HG03342 (cell line): Measurements from ENCODE around the gene DCLK1.

Source experiments
- ATAC-seq: cut with Tn5 transposase; IDR thresholded peaks from one replicate; pipeline ENCODE4 v1.9.1; 2021; ENCODE audit warnings: mild to moderate bottlenecking, moderate library complexity; ENCODE audit not compliant: unreplicated experiment

DCLK1 gene

GRCh38 chr13:35909837-35910540 lies 221.2 kb downstream of the DCLK1 start:
- no peak for ATAC-seq

- no peak for ATAC-seq
These were observed 222.1 kb downstream of the DCLK1 start for GRCh38 chr13:35909091-35909490.

GRCh38 chr13:35908226-35908625 lies 223.0 kb downstream of the DCLK1 start:
- no peak for ATAC-seq

- no peak for ATAC-seq
These were observed 224.5 kb downstream of the DCLK1 start for GRCh38 chr13:35906636-35907035.

GRCh38 chr13:35903075-35903474 lies 228.1 kb downstream of the DCLK1 start:
- no peak for ATAC-seq

- no peak for ATAC-seq
These were observed 233.1 kb downstream of the DCLK1 start for GRCh38 chr13:35898041-35898440.

GRCh38 chr13:35894636-35895035 lies 236.5 kb downstream of the DCLK1 start:
- ATAC-seq: no peak

- no peak for ATAC-seq
These were observed 238.1 kb downstream of the DCLK1 start for GRCh38 chr13:35892837-35893814.

- ATAC-seq: no peak
These were observed 239.4 kb downstream of the DCLK1 start for GRCh38 chr13:35891507-35892441.

GRCh38 chr13:35889560-35889959 lies 241.6 kb downstream of the DCLK1 start:
- ATAC-seq: no peak

- ATAC-seq: no peak
These were observed 242.2 kb downstream of the DCLK1 start for GRCh38 chr13:35888981-35889380.

- ATAC-seq: no peak
These were observed 242.7 kb downstream of the DCLK1 start for GRCh38 chr13:35888457-35888883.

- no peak for ATAC-seq
These were observed 244.0 kb downstream of the DCLK1 start for GRCh38 chr13:35887115-35887666.

- no peak for ATAC-seq
These were observed 244.7 kb downstream of the DCLK1 start for GRCh38 chr13:35886332-35887114.

GRCh38 chr13:35884211-35884760 lies 246.9 kb downstream of the DCLK1 start:
- no peak for ATAC-seq

- no peak for ATAC-seq
These were observed 248.3 kb downstream of the DCLK1 start for GRCh38 chr13:35882722-35883497.

GRCh38 chr13:35881360-35881759 lies 249.8 kb downstream of the DCLK1 start:
- no peak for ATAC-seq

- no peak for ATAC-seq
These were observed 252.1 kb downstream of the DCLK1 start for GRCh38 chr13:35879111-35879510.

GRCh38 chr13:35876601-35877000 lies 254.6 kb downstream of the DCLK1 start:
- no peak for ATAC-seq
